Heart left ventricle (tissue), 13 donors: ENCODE data around the gene MT1X.

ENCODE experiments used
- POLR2A ChIP-seq, 2 donors: fragments of 450-650 bp; IDR thresholded peaks; one replicate each; pipeline ENCODE4 v1.6.1; 2017; ENCODE audit warnings: antibody characterized with exemption in 2 of 2, mild to moderate bottlenecking in 2 of 2, moderate library complexity in 2 of 2
- TF ChIP-seq, protein P1 (sequence below), 12 donors: fragments of 200-600 bp; sonication (generic) in 4 of 12; IDR thresholded peaks; one replicate each; pipeline versions ENCODE4 v1.5.0 to v1.8.0; 2018 to 2022; ENCODE audit warnings: antibody characterized with exemption in 12 of 12, mild to moderate bottlenecking in 5 of 12
- donor health status: ischemic (EF 13 %, LVEDD 7.1; RV severe dilation, severe dysfunction).
- donor health status: DM: no; HTN: yes; CAD: no.
- donor health status: DM: no; HTN: no; CAD: no.
- donor health status: ischemic (EF 25% LVEDD 6.9; RV normal size, moderate dysfunction).
- donor health status: ischemic (EF 25% LVEDD 5.7; RV mildly dilated, moderate dysfunction).
- donor health status: ischemic (EF 35%, LVEDD 5.7; RV mildly dilated, moderate dysfunction).
- donor health status: nonischemic (EF 11% LVEDD 7.7; RV severe dilation, severe dysfunction).
- donor health status: DM: yes; HTN: yes; CAD: no.
- donor health status: PGD.
- donor health status: ischemic (EF 29% LVEDD 5.4; RV normal size, mild dysfunction).
- donor health status: nonischemic (EF 23%, LVEDD 6.1; RV moderate dilation, normal function).

- TF ChIP-seq, protein P1, sequence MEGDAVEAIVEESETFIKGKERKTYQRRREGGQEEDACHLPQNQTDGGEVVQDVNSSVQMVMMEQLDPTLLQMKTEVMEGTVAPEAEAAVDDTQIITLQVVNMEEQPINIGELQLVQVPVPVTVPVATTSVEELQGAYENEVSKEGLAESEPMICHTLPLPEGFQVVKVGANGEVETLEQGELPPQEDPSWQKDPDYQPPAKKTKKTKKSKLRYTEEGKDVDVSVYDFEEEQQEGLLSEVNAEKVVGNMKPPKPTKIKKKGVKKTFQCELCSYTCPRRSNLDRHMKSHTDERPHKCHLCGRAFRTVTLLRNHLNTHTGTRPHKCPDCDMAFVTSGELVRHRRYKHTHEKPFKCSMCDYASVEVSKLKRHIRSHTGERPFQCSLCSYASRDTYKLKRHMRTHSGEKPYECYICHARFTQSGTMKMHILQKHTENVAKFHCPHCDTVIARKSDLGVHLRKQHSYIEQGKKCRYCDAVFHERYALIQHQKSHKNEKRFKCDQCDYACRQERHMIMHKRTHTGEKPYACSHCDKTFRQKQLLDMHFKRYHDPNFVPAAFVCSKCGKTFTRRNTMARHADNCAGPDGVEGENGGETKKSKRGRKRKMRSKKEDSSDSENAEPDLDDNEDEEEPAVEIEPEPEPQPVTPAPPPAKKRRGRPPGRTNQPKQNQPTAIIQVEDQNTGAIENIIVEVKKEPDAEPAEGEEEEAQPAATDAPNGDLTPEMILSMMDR (IDR thresholded peaks at IDR 0.05), result no peak
- TF ChIP-seq POLR2A (IDR thresholded peaks at IDR 0.05), result no peak
These were observed 45.8 kb downstream of the MT1X start for GRCh38 chr16:56728027-56728426.
